HG02852 (cell line): Measurements from ENCODE around the gene ATP6V1D.
"Not testable (repeated sequence)": the region's sequence is repeated elsewhere in the genome, so short reads cannot be mapped to it uniquely, and the experiment has no call there.

ENCODE experiments used
- ATAC-seq: cut with Tn5 transposase; IDR thresholded peaks from one replicate; pipeline ENCODE4 v1.9.1; 2021; ENCODE audit warnings: mild to moderate bottlenecking, moderate library complexity; ENCODE audit not compliant: unreplicated experiment

The ATP6V1D gene

GRCh38 chr14:67371247-67372148 lies 11.9 kb upstream of the ATP6V1D start:
- no peak for ATAC-seq

GRCh38 chr14:67370830-67371229 lies 11.2 kb upstream of the ATP6V1D start:
- no peak for ATAC-seq

GRCh38 chr14:67365476-67365875 lies 5.9 kb upstream of the ATP6V1D start:
- no peak for ATAC-seq

GRCh38 chr14:67360470-67361206 lies 1.0 kb upstream of the ATP6V1D start:
- peak; percentile 26 for ATAC-seq

- ATAC-seq: peak; percentile 3
Observed at GRCh38 chr14:67358924-67359774, 455 bp downstream of the ATP6V1D start.

- ATAC-seq: no peak
Observed at GRCh38 chr14:67357969-67358354, 1.6 kb downstream of the ATP6V1D start.

- no peak for ATAC-seq
Observed at GRCh38 chr14:67357186-67357968, 2.2 kb downstream of the ATP6V1D start.

- ATAC-seq: no peak
Observed at GRCh38 chr14:67352055-67352454, 7.5 kb downstream of the ATP6V1D start.

GRCh38 chr14:67345583-67345982 lies 14.0 kb downstream of the ATP6V1D start:
- ATAC-seq: no peak

- ATAC-seq: no peak
Observed at GRCh38 chr14:67343601-67344230, 15.9 kb downstream of the ATP6V1D start.

- ATAC-seq: not testable (repeated sequence)
Observed at GRCh38 chr14:67341231-67341630, 18.4 kb downstream of the ATP6V1D start.

GRCh38 chr14:67335781-67336180 lies 23.8 kb downstream of the ATP6V1D start:
- ATAC-seq: no peak

- no peak for ATAC-seq
Observed at GRCh38 chr14:67332468-67332867, 27.1 kb downstream of the ATP6V1D start.

- ATAC-seq: no peak
Observed at GRCh38 chr14:67331368-67332125, 28.1 kb downstream of the ATP6V1D start.

- ATAC-seq: not testable (repeated sequence)
Observed at GRCh38 chr14:67329666-67330065, 29.9 kb downstream of the ATP6V1D start.

- ATAC-seq: no peak
Observed at GRCh38 chr14:67319142-67319541, 40.5 kb downstream of the ATP6V1D start.

GRCh38 chr14:67317822-67318221 lies 41.8 kb downstream of the ATP6V1D start:
- no peak for ATAC-seq

- ATAC-seq: no peak
Observed at GRCh38 chr14:67313153-67313552, 46.5 kb downstream of the ATP6V1D start.

- ATAC-seq: no peak
Observed at GRCh38 chr14:67311868-67312267, 47.7 kb downstream of the ATP6V1D start.
